Measurements from ENCODE around the gene GIT2. TPM values are rescaled to one million over a fixed set of nuclear protein-coding genes. Genes with fewer than 3 reads are reported as not detected.
A peak's percentile ranks its signal among the peaks of the same experiment; 100 is the strongest.
"Not testable (repeated sequence)": the region's sequence is repeated elsewhere in the genome, so short reads cannot be mapped to it uniquely, and the experiment has no call there.

The GIT2 gene, protein sequence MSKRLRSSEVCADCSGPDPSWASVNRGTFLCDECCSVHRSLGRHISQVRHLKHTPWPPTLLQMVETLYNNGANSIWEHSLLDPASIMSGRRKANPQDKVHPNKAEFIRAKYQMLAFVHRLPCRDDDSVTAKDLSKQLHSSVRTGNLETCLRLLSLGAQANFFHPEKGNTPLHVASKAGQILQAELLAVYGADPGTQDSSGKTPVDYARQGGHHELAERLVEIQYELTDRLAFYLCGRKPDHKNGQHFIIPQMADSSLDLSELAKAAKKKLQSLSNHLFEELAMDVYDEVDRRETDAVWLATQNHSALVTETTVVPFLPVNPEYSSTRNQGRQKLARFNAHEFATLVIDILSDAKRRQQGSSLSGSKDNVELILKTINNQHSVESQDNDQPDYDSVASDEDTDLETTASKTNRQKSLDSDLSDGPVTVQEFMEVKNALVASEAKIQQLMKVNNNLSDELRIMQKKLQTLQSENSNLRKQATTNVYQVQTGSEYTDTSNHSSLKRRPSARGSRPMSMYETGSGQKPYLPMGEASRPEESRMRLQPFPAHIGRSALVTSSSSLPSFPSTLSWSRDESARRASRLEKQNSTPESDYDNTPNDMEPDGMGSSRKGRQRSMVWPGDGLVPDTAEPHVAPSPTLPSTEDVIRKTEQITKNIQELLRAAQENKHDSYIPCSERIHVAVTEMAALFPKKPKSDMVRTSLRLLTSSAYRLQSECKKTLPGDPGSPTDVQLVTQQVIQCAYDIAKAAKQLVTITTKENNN
- 11.4 and 14.0 TPM in 2 replicates for polyA plus RNA-seq (2014; cell fraction: cytosol; rRNA removed)
- 19.4 and 29.2 TPM in 2 replicates for polyA plus RNA-seq (2014; cell fraction: nucleus; rRNA removed)

DNA sequence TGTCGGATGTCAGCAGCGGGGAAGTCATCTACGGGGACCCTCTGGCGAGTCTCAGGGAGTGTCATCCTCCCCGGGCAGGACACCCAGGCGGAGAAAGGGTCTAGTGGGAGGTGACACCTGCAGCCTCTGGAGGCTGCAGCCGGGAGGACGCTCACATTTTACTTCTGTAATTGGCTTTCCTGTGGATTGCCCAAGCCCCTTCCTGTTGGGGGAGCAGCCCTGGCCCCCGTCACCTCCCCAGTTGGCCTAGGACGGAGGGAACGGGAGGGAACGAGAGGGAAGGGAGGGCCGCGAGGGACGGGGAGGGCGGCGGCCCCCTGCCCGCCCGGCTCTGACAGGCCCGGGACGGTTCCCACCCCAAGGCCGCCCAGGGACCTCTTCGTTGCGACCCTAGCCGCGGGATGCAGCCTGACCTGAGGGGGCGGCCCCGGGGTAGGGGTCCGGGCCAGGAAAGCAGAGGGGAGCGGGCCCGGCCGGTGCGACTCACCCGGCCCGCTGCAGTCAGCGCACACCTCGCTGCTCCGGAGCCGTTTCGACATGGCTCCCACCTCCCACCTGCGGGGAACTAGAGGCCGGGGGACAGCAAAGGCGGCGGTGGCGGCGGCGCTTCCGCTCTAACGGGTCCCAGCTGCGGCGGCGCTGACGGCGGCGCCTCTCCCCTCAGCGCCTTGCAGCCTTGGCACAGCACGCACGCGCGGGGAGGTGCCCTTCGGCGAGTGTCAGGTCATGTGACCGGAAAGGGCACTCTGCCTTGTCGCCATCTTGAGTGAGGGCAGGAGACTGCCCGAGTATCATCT, at the start of gene GIT2:
TSS of gene GIT2 (minus strand) at position 683 of the 797 bp plus-strand sequence. CDS start at position 539, 144 bp downstream.
- peak; percentile 95 for DNase-seq (ENCODE audit: low spot score)

DNA sequence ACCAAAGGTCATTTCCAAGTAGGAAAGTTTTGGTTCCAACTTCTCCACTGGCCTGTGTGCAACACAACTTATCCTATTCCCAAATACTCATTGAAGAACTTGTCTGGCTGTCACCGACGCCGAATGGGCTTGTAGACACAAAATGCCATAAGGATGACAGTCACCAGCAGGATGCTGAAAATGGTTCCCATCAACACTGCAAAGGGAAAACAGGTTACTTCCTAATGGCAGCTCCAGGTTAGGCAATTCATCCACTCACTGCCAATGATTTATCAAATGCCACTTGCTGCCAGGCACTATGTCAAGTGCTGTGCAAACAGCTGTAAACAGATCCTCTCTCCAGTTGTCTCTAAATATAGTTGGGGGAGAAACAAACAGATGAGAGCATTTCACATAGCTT, 46.1 kb upstream of the GIT2 start:
- no peak for DNase-seq (ENCODE audit: low spot score)

DNA sequence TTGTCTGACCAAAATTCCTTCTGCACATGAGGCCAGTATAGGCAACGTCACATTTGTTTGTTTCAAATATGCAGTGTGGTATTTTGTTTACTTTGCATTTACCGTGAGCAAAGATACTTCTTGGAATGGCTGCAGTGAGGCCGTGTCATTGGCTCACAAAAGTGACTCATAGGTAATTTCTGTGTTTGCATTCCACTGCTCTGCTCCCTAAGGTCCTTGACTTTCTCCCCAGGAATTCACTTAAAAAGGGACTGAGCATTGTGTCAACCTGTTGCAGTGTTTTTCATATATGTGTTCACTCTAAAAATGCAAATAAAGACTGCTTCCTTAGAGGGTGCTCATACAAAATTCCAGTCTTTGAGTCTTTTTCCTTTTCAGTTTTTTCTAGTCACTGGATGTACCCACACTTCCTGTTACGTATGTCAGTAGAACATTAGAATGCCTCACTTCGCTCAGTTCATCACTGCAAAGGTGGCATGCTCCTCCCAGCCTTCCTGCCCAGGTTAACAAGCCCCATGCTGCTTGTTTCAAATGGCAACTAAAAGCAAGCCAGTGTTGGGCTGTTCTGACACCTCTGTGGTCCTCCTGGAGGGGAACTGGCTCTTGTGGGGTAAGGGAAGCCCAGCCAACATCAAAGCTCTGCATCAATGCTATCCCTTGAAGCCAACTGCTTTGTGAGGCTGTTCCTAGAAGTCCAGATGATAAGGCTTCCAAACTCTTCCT, 43.1 kb upstream of the GIT2 start:
- DNase-seq (ENCODE audit: low spot score), result no peak

DNA sequence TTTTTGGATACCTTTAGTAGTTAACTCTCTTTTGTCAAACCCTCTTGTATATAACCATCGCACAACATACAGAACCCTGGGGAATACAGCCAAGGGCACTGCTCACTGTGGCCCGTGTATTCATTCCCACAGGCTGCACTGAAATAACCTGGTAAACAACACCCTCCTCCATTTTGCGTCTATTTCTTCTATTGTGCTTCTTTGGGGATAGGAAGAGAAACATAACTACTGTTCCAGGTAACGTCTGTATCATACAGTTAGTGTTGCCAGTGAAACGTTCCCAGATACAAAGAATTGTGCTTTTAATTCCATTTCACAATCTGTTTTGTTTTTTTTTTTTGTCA, 42.5 kb upstream of the GIT2 start:
- DNase-seq (ENCODE audit: low spot score), result no peak

DNA sequence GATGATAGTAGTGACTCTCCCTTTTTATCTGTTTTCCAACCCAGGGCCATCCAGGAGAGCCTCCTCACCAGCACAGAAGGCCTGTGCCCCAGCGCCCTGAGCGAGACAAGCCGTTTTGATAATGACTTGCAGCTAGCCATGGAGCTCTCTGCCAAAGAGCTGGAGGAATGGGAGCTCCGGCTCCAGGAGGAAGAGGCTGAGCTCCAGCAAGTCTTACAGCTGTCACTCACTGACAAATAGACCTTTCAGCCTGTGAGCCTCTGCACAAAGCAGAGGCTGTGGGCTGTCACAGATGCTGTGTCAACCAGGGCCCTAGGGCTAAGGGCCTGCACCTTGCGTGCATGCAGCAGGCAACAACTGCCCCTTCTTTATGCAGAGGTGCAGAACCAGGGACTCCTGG, 41.1 kb upstream of the GIT2 start:
- no peak for DNase-seq (ENCODE audit: low spot score)

DNA sequence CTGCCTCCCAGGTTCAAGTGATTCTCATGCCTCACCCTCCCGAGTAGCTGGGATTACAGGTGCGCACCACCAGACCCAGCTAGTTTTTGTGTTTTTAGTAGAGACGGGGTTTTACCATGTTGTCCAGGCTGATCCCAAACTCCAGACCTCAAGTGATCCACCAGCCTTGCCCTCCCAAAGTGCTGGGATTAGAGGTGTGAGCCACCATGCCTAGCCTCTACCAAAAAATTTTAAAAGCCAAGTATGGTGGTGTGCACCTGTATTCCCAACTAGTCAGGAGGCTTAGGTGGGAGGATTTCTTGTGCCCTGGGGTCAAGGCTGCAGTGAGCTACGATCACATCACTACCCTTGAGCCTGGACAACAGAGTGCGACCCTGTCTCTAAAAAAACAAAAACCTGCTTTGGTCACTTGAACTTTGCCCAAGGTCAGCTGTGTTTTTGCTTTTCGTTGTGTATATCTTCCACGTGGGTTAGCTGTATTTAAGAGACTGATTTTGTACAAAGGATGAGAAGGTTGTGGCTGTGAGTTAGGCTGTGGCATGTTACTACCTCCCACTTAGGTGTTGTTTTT, 39.5 kb upstream of the GIT2 start:
- no peak for DNase-seq (ENCODE audit: low spot score)

DNA sequence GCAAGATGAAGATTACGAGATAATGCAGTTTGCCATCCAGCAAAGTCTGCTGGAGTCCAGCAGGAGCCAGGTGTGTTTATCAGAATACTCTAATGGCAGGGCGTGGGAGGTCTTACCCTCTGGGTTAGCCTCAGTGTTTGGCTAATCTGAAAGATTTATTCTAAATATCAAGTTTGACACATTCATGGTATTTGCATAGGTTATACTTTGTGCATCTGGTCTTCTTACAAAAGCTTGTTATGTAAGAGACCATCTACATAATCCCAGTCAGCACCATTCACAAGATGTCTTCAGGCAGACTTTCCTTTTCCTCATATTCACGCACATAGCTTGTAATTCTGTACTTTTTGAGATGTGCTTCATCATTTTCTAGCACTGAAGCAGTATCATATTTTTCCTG, 37.7 kb upstream of the GIT2 start:
- no peak for DNase-seq (ENCODE audit: low spot score)

DNA sequence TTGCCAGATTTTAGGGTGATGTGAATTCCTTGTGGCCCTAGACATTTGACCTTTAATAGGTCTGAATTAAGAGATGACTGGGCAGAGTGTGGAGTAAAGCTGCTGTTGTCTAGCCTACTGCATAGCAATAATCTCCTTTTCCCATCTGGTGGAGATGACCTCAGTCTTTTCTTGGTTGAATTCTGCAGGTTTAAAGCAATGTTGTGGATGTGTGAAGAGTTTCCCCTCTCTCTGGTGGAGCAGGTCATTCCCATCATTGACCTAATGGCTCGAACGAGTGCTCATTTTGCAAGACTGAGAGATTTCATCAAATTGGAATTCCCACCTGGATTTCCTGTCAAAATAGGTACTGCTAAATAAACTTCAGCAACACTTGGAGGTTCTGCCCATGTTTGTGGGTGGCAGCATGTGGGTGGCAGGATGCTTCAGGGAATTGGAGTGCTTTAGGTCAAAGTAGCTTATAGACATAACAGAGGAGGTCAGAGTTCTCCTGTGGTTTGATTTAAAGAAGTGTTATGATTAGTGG, 33.2 kb upstream of the GIT2 start:
- no peak for DNase-seq (ENCODE audit: low spot score)

DNA sequence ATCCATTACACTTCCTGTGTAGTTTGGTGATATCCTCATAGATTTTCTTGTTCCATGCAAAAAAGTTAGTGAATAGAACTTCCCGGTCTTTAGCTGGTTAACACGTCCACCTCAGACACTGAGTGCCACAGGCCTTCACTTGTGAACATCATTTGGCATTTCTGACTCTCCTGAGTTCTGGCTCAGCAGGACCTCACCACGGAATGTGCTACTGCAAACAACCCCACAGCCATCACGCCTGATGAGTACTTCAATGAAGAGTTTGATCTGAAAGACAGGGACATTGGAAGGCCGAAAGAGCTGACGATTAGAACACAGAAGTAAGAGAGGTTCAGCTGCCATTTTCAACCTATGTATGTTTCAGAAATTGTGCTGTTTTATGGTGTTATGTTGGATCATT, 32.2 kb upstream of the GIT2 start:
- no peak for DNase-seq (ENCODE audit: low spot score)

DNA sequence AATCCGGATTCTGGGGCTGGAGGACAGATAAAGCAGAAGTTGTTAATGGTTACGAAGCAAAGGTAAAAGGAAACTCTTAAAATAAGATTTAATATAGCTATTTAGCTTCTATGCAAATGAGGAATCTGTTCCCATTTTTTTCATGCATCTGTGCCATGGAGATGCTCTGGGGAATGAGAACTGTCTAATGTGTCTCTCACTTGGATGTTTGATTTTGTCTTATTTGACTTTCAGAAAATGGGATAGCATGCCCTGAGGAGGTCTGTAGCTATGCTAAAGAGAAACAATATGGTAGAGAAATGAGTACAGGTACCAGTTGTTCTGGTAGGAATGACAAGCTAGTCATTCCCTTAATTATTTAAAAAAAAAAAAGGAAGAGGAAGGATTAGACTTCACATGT, 27.9 kb upstream of the GIT2 start:
- DNase-seq (ENCODE audit: low spot score), result no peak

DNA sequence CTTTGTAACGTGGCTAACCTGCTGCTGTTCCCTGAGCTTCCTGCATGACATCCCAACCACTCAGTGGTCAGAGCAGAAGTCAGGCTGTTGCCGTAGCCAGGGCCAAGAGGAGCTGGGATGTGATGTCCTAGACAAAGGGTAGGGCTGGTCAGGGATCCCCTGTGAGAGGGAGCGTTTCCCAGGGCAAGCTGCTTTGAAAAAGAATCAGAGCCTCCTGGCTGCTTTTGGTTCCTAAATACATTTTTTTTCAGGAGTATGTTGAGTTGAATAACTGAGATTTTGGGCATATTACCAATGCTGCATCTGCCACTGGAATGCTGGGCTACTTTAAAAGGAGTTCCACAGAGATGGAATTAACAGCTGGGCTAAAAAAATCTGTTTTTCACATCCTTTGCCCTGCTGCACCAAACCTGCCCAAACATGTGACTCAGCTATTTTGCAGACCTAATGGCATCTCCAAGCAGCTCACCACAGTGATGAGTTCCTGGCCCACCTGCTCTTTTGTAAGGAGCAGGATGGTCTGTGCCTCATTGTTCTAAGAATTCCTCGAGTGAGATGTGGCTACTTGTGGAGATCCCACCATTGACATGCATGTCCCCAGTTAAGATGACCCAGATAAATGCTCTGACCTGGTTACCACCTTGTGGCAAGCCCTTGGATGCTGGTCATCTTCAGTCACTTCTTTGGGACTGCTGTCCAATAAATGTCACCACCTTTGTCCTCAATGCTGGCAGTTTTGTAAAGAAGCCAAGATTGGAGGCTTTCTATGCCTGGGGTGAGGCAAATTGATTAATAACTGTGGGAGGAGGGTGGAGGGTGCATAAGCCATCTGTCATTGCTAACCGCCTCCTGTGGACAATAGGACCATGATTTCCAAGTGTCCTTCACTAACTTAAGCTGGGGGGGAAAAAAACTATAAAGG, 27.2 kb upstream of the GIT2 start:
- no peak for DNase-seq (ENCODE audit: low spot score)

DNA sequence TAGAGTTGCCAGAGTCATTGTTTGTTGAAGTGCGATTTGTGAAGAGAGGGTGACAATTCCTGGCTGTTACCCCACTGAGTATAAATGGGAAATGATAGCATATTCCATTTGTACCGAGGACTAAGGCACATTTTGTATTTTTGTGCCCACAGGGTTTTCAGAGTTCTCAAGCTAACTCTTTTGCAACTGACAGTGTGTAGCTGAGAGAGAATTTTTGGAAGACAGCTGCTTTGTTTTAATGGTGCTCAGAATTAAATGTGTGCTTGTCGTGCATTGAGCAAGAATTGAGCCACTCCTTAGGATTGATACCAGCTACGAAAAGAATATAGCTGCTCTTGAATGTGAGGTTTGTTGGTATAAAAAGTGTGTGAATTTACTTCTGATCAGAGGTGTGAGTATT, 24.8 kb upstream of the GIT2 start:
- DNase-seq (ENCODE audit: low spot score), result no peak

DNA sequence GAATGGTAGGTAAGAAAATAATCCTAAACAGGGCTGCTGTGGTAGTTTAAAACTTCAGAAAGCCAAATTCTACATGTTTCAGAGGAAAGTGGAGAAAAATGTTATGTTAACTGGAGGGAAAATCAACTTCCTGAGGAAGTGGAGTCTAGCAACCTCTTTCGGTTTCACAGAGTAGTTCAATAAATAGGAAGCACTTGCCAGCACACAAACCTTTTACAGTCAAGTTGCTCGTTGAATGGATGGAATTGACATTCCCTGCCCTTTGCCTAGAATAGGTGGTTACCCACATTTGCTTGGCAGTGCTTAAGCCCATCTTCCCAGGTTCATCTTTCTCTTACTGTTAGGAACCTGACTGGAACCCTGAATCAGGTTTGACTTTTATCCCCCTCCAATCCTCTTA, 19.0 kb upstream of the GIT2 start:
- no peak for DNase-seq (ENCODE audit: low spot score)

DNA sequence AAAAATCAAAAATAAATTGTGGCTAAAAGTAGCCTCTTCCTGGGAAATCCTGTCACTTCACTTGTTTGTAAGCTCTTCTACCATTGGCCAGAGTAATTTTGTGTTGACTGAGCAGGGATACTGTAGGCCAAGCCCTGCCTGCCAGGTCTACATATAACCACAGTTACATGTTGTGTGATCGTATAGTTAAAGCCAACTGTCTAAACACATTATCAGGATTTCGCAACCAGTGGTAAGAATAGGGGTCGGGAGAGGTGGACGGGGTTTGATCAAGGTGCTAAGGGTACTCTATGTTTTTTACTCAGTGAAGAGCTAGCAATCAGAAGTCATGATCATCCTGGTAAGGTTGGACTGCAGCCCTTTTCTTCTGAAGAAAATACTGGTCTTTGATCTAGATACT, 16.5 kb upstream of the GIT2 start:
- no peak for DNase-seq (ENCODE audit: low spot score)

DNA sequence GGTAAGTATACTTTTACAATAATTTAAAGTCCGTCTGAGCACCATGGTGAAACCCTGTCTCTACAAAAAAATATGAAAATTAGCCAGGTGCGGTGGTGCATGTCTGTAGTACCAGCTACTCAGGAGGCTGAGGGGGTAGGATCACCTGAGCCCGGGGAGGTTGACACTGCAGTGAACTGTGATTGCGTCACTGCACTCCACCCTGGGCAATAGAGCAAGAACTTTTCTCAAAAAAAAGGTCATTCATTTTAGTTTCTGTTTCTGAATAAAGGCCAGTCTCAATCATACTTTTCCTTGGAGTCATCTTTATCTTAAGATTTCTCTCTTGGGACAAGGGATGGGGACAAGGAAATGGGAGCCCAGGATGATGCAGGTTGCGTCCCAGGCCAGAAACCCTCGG, 16.0 kb upstream of the GIT2 start:
- DNase-seq (ENCODE audit: low spot score), result no peak

DNA sequence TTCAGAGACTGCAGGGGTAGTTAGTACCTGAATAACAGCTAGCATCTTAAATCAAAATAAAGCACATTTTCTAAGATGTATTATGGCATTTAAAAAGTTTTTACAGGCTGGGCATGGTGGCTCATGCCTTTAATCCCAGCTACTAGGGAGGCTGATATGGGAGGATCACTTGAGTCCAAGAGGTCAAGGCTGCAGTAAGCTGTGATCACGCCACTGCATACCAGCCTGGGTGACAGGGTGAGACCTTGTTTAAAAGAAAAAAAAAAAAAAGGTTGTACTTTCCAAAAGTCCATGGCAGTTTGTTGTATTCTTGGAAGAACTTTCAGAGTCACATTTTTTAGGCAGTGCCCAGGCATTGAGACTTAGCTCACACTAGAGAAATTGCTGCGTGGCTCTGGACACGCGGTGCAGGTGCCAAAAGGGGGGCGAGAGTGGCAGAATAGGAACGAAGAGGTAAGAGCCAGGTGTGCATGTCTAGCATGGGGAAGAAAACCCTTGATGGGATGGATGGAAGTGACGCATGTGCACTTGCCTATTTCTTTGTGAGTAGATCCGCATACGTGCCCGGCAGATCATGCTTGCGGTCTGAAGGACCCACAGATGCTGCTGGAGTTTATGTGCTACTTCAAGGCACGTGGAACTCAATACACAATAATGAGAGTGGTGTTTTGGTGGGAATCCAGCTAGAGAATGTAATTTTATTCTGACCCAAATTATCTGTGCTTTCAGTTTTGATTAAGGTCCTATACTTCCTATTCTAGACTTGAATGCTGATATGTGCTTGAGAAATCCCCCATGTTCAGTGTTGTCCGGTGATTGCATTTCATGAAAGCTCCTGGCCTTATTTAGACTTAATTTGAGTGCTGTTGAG, 14.9 kb upstream of the GIT2 start:
- DNase-seq (ENCODE audit: low spot score), result no peak

DNA sequence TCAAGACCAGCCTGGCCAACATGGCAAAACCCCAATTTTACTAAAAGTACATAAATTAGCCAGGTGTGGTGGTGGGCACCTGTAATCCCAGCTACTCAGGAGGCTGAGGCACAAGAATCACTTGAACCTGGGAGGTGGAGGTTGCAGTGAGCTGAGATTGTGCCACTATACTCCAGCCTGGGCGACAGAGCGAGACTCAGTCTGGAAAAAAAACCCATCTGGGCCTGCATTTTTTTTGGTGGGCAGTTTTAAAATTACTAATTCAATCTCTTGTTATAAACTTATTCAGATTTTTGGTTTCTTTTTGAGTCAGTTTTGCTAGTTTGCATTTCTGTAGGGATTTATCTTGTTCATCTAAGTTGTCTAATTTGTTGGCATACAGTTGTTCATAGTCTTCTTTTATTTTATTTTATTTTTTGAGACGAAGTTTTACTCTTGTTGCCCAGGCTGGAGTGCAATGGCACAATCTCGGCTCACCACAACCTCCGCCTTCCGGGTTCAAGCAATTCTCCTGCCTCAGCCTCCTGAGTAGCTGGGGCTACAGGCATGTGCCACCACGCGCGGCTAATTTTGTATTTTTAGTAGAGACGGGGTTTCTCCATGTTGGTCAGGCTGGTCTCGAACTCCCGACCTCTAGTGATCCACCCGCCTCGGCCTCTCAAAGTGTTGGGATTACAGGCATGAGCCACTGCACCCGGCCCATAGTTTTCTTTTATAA, 12.7 kb upstream of the GIT2 start:
- DNase-seq (ENCODE audit: low spot score), result not testable (repeated sequence)

DNA sequence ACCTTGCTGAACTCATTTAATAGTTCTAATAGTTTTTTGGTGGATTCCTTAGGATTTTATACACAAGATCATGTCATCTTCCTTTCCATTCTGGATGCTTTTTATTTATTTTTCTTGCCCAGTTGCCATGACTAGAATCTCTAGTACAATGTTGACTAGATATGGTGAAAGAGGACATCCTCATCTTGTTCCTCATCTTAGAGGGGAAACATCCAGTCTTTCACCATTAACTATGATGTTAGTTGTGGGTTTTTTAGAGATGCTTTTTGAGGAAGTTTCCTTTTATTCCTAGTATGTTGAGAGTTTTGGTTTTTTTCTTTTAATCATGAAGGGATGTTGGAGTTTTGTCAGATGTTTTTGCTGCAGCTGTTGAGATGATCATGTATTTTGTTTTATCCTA, 11.7 kb upstream of the GIT2 start:
- DNase-seq (ENCODE audit: low spot score), result no peak

All from SK-N-DZ (cell line).